NB4 (cell line): ENCODE measurements around the gene OR8D1.
"Not testable (repeated sequence)": the region's sequence is repeated elsewhere in the genome, so short reads cannot be mapped to it uniquely, and the experiment has no call there.

Source experiments
- DNase-seq: peaks from one replicate; pipeline ENCODE4 v3.0.0; 2010; ENCODE audit warnings: low read depth
- H3K4me3 ChIP-seq: one replicate; pipeline ENCODE4 v1.5.1; 2011; ENCODE audit warnings: mild to moderate bottlenecking, low read depth, low read length, moderate library complexity
- MAX ChIP-seq: IDR thresholded peaks from 2 replicates; pipeline ENCODE4 v1.6.1; 2011; ENCODE audit warnings: low read depth, low read length
- MYC ChIP-seq: IDR thresholded peaks from 2 replicates; pipeline ENCODE4 v1.6.1; 2011; ENCODE audit warnings: low read depth, low read length
- POLR2A ChIP-seq: IDR thresholded peaks from 2 replicates; pipeline ENCODE4 v1.6.1; 2011; ENCODE audit warnings: mild to moderate bottlenecking; ENCODE audit not compliant: insufficient read length; ENCODE audit errors: extremely low read depth
- TF ChIP-seq, protein P1 (sequence below): IDR thresholded peaks from one replicate; pipeline ENCODE4 v1.5.1; 2012; ENCODE audit warnings: low read depth, low read length

OR8D1 gene

DNA sequence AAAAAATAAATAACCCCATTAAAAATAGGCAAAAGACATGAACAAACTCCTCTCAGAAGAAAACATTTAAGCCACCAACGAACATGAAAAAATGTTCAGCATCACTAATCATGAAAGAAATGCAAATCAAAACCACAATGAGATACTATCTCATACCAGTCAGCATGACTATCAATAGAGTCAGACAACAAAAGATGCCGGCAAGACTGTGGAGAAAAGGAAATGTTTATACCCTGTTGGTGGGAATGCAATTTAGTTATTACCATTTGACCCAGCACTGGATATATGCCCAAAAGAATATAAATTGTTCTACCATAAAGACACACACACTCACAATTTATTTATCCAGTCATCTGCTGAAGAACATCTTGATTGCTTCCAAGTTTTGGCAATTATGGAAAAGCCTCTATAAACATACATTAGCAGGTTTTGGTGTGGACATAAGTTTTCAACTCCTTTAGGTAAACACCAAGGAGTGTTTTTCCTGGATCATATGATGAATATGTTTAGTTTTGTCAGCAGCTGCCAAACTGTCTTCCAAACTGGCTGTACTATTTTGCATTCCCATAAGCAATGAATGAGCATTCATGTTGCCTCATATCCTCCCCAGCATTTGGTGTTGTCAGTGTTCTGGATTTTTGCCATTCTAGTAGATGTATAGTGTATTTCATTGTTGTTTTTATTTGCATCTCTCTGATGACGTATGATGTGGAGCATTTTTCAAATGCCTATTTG lies 28.0 kb downstream of the OR8D1 start:
- no peak overlapping the region for H3K4me3 ChIP-seq
- DNase-seq, result no peak
- TF ChIP-seq MYC, result no peak
- TF ChIP-seq POLR2A, result no peak
- TF ChIP-seq, protein P1, sequence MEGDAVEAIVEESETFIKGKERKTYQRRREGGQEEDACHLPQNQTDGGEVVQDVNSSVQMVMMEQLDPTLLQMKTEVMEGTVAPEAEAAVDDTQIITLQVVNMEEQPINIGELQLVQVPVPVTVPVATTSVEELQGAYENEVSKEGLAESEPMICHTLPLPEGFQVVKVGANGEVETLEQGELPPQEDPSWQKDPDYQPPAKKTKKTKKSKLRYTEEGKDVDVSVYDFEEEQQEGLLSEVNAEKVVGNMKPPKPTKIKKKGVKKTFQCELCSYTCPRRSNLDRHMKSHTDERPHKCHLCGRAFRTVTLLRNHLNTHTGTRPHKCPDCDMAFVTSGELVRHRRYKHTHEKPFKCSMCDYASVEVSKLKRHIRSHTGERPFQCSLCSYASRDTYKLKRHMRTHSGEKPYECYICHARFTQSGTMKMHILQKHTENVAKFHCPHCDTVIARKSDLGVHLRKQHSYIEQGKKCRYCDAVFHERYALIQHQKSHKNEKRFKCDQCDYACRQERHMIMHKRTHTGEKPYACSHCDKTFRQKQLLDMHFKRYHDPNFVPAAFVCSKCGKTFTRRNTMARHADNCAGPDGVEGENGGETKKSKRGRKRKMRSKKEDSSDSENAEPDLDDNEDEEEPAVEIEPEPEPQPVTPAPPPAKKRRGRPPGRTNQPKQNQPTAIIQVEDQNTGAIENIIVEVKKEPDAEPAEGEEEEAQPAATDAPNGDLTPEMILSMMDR, result no peak
- TF ChIP-seq MAX, result no peak

DNA sequence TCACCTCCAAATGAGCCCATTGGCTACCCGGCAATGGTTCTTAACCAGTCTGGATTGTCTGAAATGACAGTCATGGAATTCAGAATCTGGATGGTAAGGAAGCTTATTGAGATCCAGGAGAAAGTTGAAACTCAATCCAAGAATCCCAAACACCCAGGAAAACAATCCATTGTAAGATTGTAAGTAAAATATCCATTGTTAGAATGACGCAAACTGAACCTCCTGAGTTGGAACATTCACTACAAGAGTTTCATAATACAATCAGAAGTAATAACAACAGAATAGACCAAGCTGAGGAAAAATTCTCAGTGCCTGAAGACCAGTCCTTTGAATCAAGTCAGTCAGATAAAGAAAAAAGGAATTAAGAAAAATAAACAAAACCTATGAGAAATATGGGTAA lies 35.5 kb downstream of the OR8D1 start:
- no peak overlapping the region for H3K4me3 ChIP-seq
- TF ChIP-seq POLR2A, result no peak
- TF ChIP-seq MYC, result no peak
- no peak for DNase-seq

DNA sequence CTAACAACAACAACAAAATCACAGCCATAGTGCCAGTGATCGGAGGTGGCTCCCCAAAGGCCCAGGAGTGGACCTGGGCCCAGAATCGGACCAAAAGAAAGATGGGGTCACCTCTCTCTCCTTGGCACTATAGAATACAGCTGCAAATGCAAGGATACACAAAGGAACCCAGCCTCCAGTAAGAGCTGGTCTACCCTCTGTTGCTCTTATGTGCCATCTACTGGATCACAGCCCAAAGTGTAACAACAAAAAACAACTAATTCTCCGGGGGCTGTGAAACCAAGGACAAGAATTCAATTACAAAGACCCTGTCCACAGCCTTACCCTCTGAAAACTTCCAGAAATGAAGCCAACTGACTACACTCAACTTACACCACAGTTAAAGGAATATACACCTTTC lies 35.9 kb downstream of the OR8D1 start:
- H3K4me3 ChIP-seq, result no peak overlapping the region
- peak; percentile 24 for DNase-seq
- no peak for TF ChIP-seq MAX
- TF ChIP-seq, protein P1, result peak; percentile 22

- H3K4me3 ChIP-seq, result no peak overlapping the region
- no peak for TF ChIP-seq POLR2A
- TF ChIP-seq, protein P1, result no peak
- TF ChIP-seq MYC, result no peak
- no peak for TF ChIP-seq MAX
- no peak for DNase-seq
Observed at GRCh38 chr11:124277207-124277606, 36.5 kb downstream of the OR8D1 start.

- DNase-seq, result peak; percentile 36
- no peak overlapping the region for H3K4me3 ChIP-seq
- TF ChIP-seq POLR2A, result no peak
- TF ChIP-seq MAX, result no peak
- no peak for TF ChIP-seq MYC
- TF ChIP-seq, protein P1, result no peak
Observed at GRCh38 chr11:124276081-124276480, 37.7 kb downstream of the OR8D1 start.

- DNase-seq, result no peak
- TF ChIP-seq, protein P1, result no peak
- TF ChIP-seq MAX, result no peak
- no peak for TF ChIP-seq POLR2A
- no peak for TF ChIP-seq MYC
- H3K4me3 ChIP-seq, result no peak overlapping the region
Observed at GRCh38 chr11:124274000-124274399, 39.7 kb downstream of the OR8D1 start.

DNA sequence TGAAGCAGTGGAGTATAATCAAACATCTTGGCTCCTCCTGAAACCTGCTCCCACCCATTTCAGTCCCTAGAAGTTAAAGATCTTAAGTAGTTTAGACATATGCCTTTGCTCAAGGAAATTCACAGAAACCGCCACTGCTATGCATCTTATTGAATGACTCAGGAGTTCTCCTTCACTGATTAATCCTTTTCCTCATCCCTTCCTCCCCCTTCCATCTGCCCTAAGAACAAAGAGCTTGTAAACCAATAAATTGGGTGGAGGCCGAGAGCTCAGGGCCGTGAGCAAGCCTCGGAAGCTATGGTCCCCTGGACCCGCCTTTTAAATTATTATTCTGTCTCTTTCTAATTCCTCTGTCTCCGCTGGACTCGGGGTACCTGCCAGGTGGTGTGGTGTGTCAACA lies 42.9 kb downstream of the OR8D1 start:
- not testable (repeated sequence) for H3K4me3 ChIP-seq, DNase-seq

DNA sequence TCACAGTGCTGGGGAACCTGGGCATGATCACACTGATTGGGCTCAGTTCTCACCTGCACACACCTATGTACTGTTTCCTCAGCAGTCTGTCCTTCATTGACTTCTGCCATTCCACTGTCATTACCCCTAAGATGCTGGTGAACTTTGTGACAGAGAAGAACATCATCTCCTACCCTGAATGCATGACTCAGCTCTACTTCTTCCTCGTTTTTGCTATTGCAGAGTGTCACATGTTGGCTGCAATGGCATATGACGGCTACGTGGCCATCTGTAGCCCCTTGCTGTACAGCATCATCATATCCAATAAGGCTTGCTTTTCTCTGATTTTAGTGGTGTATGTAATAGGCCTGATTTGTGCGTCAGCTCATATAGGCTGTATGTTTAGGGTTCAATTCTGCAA lies 48.7 kb downstream of the OR8D1 start:
- DNase-seq, result not testable (repeated sequence)

More for the DNA sequence above, 48.7 kb downstream of the OR8D1 start:
- H3K4me3 ChIP-seq, result not testable (repeated sequence)
